Islet of Langerhans (tissue), 1 donor: Measurements from ENCODE around the gene EXOC4.

Experiments
- FAIRE-seq: peaks from one replicate; lab custom pipeline; 2011; peaks lifted over from hg19 to GRCh38; lab: Jason Lieb, UNC

EXOC4 gene

DNA sequence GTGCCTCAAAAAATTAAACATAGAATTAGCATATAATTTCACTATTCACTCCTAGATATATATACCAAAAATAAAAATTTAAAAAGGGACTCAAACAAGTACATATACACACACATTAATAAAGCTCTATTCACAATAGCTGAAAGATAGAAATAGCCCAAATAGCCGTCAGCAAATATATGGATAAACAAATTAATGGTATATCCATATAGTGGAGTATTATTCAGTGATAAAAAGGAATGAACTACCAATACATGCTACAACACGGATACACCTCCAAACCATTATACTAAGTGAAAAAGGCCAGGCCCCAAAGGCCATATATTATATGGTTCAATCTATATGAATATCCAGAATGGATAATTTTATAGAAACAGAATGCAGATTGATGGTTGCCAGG is 459.7 kb downstream of the EXOC4 start:
- no peak for FAIRE-seq

DNA sequence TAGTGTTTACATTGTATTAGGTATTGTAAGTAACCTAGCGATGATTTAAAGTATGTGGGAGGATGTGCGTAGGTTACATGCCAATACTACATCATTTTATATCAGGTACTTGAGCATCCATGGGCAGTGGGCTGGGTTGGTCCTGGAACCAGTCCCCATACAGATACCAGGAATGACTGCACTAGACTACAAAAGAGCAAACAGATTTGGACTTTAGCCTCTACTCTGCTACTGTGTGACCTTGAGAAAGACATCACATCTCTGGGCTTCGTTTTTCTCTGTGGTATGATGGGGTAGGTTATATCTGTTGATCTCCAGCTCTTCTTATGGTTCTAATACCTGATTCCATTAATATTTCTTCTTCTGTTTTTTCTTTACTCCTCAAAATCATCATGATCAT is 461.8 kb downstream of the EXOC4 start:
- FAIRE-seq = no peak

DNA sequence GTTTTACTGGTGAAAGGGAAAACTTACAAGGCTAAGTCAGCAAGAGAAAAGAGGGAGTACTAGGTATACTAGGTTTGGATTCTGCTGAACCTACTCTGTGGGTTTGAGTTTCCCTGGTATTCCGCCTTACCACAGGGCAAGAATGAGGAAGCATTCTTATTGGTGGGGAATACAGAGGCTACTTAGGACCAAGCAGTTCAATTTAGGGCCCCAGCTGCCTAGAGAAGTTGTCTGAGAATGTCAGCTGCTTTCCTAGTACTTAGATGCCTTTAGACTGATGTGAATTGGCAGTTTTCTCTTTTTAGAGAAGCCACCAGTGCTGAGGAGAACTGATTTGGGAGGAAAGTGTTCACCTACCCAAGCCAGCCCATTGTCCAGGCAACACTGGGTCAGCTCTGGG is 465.3 kb downstream of the EXOC4 start:
- no peak for FAIRE-seq

DNA sequence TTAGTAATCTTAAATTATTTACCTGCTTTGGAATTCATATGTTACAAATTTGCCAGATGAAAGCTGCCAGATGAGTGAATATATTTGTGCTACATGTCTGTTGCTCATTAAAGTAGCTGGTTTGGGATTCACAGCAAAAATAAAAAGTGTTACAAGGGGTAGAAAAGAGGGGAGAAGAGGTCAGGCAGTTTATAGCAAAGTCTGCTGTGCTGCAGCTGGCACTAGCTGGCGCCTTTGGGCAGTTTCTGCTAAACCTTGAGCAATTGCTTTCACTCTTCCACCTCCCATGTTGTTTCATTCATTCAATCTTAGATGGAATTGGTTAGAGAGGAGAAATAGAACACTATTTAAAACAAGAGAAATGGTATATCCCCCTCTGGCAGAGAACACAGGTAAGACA is 470.2 kb downstream of the EXOC4 start:
- FAIRE-seq = no peak

DNA sequence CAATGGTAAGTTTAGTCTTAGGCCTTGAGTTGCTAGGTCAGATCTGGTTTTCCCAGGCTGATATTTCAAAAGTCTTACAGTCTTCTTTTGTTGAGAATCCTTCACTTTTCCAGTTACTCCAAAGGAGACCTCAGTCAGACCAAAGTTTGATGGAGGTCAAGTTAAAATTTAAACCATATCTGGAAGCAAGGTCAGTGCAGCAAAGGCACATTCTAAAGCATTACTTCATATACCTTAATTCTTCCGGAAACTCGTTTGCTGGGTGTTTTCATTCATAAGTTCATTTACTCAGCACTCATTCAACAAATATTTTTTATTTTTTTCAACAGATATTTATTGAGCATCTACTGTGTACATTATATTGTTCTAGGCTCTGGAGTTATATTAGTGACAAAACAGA is 471.3 kb downstream of the EXOC4 start:
- FAIRE-seq = no peak

DNA sequence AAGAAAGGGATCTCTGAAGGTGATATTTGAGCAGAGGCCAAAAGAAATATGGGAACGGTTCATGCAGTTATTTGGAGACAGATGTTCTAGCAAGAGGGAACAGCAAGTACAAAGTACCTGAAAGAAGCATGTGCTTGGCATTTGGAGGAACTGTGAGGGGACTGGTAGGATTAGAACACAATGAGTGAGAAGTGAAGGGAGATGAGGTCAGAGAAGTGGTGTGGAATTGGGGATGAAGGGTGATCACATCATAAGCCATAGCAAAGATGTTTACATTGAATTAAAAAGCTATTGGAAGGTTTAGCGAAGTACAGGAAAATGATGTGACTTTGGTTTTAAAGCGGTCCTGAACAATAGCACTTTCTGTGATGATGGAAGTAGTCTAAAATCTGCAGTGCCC is 471.8 kb downstream of the EXOC4 start:
- no peak for FAIRE-seq

DNA sequence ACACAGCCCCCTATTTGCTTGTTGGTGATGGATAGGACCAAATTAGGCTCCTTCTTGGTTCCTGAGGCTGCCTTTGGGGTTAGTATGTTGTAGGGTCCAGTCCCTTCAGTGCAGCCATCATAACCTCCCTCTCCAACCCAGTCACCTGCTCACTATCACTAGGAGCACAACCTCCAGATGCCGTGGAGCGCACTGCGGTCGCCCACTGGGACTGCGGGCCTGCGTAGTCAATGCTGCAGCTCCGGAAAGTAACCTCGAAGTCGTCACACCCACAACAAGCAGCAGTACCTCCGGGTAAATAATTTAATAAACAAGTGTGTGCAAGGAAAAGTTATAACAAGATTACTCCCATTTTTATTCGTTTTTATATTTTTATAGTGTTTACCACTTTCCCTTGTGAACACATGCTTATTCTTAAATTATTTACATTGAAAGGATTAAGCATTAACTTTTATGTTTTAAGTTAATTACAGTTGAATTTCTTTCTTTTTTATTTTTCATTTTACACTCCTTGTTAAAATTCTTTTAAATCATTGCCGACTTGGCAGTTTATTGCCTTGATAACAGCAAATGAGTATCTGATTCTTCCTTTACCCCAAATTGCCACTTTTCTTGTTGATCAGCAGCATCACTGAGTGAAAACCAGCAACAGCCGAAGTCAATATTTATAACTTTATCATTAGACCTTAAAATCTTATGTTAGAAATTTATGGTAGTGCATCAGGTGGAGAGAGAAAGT is 474.8 kb downstream of the EXOC4 start:
- FAIRE-seq = no peak

DNA sequence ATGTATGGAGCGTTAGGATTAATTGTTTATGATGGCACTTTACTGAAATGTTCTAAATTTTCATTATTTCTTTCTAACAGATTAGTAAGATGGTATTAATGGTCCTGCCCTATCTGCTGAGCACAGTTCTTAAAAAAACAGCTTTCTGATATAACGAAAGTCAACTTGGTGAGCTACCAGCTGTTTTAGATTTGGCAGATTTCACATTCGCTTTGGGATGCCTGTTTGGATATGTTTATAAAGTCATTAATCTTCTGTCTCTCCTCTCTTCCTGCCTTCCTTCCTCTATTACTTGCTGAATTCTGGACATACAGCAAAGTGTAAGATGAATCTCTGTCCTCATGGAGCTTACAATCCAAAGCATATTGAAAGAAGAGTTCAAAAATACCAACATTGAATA is 477.5 kb downstream of the EXOC4 start:
- no peak for FAIRE-seq

DNA sequence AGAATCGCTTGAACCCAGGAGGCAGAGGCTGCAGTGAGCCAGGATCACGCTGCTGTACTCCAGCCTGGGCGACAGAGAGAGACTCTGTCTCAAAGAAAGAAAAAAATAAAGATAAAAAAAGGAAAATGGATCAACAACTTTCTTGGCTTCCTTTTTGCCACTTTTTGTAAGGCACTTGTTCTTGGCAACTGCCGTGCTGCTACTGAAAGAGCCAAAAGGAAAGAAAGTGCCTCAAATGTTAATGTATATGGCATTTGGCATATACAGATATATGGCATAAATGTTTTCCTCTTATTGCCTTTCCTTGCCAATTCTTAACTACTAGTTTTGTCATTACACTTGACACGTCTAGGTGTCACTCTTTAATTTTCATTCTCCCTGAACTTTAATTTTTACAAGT is 480.5 kb downstream of the EXOC4 start:
- no peak for FAIRE-seq

DNA sequence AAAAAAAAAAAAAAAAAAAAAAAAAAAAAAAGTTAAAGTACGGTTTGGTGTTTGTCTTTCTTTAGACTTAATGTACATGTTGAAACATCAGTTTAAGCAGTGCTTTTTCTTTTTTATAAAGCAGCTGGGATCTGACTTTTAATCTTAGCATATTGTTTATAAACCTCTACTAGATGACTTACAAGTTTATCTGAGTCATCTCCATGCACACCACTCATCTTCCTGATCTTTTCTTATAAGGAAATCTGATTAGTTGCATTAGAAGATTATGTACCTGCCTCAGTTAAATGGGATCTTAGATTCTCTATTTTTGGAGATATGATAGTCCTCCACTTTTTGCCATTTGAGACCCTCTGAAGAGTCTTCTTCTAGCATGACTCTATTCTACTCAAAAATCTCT is 482.3 kb downstream of the EXOC4 start:
- FAIRE-seq = no peak

DNA sequence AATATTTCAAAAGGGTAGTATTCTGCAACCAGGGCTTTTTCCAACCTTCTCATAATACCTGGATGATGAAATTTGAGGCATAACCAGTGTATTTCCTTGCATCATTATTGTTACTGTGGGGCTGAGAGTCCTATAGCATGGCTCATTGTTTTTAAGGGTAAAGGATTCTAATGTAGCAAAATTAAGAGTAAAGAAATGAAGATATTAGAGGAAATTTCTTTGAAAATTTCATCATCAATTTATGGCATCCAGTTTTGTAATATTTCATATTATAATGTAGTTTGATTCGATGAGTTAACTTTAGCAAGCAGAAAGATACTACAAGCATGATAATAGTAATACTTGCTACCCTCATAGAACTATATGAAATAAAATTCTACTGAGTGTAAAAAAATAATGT is 486.9 kb downstream of the EXOC4 start:
- no peak for FAIRE-seq

DNA sequence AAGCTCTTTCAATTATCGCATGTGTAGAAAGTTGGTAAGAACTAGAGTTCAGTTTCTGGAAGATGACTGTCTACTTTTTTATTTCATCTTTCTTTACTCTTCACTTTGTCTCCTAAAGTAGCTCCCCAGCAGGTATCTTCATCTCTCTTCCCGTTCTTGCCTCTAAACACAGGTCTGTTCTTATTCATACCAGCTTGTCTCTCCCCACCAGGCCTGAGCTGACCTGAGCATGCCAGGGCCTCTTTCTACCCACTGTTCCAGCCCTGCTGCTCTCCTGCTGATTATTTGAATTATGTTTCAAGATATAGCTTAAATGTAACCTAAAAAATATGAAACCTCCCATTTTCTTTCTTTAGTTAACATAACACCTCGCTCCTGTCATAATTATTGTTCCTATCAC is 488.2 kb downstream of the EXOC4 start:
- FAIRE-seq = no peak

DNA sequence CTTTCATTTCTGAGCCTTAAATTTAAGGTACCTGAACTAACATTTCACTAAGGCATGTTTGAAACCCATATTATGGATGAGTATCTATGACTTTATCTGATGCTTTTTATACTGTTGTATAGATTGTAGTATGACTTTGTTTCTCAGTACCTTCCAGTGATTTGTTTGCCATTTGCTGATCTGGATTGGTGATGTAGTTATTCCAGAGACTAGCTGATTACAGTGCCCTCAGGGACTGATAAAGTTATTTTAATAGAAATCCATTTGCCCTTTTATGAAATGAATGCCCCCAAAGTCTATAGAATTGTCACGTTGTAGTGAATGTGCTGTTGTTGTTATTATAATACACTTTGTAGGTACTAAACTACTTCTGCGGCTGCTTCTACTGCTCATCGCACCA is 488.8 kb downstream of the EXOC4 start:
- no peak for FAIRE-seq

DNA sequence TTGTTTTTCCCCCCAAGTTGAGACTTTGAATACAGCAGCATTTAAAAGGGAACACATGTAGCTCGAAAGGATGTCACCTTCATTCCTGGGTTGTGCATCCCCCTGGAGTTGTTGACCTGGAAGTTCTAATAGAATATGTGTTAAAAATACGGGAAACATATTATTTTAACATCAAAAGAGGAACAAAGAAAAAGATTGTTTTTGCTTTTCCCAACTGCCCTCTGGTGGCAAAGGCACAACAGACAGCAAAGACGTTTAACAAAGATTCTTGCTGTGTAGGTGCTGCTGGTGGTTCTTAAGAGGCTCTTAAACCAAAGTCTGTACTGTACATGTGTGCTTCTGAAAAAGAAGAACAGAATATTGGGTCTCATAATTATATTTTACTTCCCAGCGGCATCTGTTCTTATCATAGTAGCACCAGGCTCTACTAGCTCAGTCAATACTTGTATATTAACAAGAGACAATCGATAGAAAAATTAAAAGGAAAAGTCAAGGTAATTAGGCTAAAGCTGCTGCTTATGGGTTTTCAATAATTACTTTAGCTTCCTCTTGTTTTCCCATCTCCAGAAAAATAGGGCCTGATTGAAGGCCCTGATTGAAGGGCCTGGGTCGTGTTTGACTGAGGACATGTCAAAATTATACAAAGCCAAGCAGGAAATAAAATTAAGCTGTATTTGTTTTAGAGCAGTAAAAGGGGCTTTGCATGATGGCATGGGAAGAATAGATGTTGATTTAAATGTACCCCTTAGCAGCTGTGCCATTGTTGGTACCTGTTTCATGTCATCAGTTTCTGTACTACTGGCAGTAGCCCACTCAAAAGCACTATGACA is 490.0 kb downstream of the EXOC4 start:
- peak; percentile 24 for FAIRE-seq

DNA sequence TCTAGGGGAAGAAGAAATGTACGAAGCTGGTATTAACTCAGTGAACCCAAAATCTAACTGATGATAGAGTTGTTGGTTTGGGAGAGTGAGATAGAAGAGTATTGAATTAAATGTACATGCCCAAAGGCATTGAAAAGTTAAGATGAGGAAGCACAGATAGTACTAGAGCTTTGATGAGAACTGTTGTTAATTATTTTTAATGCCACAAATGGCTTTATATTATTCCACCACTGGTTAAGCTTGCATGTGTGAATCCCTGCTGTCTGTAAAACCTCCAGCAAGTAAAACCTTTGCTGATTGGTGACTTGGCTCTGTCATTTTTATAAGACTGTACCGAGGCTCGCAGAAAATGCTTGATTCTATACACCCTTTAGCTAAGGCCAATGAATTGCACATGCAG is 491.6 kb downstream of the EXOC4 start:
- FAIRE-seq = no peak

DNA sequence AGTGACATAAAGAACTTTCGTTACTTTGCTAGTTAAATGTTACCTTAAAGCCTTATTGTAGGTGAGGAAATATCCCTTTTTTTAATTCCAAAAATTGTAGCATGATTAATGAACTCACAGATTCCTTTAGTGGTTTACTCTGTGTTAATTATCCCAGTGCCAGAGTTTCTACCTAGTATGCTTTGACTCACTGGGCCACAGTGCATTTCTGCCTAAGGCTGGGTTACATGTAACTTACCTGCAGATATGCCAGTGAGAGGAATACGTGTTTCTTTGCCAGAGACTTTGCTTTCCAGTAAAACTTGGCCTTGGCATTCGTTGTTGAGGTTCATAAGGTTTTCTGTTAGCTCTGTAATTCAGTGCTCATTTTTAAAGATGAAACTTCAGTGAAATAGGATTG is 493.4 kb downstream of the EXOC4 start:
- FAIRE-seq = no peak

DNA sequence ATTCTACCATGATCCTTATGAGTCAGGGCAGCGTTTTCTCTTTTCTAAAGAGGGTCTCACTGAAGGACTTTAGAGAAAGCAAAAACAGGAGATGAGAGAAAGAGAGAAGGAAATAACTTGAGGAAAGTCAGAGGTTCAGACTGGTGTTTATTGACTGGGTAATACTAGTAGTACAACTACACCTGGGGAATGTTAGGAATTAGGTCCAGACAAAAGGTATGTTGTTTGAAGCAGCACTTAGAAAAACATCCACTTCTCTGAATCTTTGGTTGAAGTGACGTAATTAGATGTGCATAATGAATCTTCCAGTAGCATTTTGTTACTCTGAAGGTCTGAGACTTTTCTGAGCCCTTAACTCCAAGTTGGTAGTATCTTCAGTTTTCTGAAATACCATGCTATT is 494.0 kb downstream of the EXOC4 start:
- no peak for FAIRE-seq

DNA sequence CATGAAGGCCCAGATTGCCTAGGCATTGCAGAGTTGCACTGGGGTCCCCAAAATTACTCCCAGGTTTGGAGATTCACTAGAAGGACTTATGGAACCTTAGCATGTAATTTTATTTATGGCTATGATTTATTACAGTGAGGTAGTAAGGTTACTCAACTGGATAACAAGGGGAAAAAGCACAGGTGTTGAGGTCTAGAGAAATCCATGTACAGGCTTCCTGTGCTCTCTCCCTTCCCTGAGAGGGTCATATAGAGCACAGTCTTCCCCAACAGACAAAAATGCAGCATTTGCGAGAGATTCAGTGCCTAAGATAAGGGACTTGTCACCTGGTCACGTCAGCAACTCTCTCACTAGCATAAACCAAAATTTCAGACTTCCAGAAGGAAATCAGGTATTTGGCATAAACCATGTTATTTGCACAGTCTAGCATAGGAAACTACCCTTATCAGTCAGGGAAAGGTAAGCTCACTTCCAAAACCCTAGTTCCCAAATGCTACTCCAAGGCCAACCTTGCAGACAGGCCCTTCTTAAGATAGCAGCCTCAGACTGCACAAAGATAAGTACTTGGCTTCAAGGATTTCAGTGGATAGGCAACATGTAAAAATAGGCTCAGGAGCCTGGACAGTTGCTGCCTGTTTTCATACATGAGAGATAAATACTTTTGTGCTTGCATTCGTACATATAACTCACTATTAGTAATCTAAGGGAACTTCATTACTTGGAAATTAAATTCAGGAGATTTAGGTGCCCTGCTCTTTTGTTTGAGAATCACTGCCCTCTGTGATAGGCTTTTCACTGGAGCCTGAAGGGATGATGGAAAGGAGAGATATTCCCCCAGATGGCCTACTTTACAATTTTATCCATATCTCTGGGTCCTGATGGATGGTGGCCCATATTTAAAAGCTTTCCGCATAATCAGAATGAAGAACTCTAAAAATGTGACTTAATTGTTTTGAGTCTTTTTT is 495.8 kb downstream of the EXOC4 start:
- FAIRE-seq = no peak

DNA sequence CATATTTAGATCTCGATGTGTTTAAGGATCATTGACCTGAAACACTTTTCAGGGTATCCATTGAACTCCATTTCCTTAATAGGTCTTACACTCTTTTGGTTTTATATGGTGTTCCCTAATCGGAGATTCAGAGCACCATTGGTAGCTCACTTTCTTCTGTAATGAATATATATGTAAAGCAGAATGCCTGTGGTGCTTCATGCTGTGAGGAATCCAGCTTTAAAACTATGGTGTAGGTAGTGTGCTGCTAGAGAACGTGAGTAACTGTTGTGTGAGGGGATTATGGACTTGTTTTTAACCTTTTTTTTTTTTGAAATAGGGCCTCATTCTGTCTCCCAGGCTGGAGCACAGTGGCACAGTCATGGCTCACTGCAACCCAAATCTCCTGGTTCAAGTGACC is 497.4 kb downstream of the EXOC4 start:
- FAIRE-seq = no peak

DNA sequence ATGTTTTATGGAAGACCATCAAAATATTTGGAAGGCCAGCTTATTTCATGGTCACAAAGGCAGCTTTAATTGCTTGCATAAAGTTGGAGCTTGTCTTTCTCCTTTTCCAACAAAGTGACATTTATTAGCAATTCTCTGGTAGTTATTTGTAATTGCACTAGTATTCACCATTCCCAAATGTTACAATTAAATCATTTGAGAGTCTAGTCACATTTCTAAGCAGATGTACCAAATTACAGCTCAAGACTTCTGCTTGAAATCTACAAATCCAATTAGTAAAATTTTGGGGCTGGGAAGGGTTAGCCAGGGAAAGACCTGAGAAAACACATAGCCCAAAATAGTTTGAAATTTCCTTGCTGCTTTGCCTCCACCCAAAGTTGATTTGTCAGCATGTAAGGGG is 498.2 kb downstream of the EXOC4 start:
- no peak for FAIRE-seq

DNA sequence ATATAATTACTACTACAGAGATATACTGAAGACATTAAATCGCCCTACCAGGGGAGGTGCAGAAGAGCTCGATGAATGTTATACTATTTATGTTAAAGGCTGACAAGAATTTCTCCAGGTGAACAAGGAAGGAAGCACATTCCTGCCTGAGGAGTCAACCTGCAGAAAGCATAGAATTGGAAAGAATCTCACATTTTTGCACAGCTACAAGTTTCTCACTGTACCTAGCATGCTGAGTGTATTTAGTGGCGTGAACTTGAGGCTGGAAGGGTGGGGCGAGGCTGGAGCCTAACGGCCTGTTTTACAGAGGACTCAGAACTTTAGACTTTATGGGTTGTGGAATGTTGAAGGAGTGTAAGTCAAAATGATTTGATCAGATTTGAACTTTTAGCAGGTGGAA is 500.6 kb downstream of the EXOC4 start:
- no peak for FAIRE-seq

DNA sequence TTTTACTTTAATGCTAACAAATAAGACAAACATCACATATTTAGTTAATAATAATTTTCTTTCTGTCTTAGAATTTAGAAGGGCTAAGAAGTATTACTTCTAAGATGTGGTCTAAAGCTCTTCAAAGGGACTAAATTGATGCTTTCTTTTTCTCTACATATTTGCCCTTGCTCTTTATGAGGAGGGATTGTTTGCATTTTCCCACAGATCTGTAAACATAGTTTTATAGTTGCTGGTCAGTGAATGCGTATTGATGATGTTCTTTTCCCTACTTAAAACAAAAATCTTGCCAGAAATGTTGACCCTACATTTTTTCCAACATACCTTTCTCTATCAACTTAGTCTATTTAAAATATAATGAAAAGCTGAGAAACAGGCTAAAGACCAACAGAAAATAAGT is 501.8 kb downstream of the EXOC4 start:
- FAIRE-seq = no peak

DNA sequence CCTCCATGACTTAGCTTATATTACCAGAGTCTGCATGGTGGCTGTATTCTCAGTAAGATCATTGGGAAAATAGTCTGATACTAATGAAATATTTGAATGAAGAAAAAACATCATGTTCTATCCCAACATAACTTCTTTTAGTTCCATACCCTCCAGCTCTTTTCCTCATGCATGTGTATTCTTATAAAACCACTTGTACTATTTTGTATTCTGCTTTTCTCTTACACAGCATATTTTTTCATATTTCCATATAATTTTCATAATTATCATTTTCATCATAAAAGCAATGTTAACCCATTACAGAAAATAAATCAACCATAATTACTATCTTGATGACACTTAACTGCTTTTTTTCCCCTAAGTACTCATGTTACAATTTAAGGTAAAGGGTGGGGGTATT is 503.0 kb downstream of the EXOC4 start:
- FAIRE-seq = no peak
